ENCODE data around the gene MZB1.
"Not testable (repeated sequence)": the region's sequence is repeated elsewhere in the genome, so short reads cannot be mapped to it uniquely, and the experiment has no call there.

The MZB1 gene

DNA sequence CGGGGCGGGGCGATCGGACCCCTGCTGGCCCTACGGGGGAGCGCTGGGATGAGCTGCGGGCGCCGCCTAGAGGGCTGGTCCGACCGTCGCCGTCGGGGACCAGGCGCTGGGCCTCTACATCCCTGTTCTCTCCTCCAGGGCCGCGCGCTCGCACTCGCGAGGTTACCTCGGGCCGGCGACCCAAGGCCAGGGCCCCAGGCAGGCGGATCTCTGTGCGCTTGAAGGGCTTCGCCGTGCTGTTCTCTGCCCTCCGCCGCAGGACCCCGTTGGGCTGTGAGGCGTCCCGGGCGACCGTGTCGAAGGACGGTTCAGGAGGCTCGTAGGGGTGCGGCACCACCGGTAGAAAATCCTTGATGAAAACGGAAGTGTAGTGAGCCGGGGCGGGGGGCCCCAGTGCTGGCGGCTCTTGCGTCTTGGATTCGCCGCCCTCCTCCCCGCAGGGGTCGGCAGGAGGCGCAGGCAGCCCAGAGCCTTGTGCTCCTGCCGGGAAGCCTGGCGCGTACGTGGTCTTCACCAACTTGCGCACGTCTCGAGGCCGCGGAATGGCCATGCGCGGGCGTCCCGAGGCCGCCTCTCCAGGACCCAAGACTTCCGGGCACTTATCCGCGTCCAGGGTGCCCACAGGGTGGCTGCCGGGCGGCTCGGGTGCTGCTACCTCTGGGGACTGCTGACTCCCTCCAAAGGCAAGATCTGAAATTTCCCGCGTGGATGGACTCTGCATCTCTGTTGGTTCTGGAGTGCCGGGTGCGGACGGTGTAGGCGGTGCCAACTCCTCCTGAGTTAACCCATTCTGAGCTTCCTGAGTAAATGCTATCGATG lies 3.2 kb upstream of the MZB1 start:
- peak overlapping the region; percentile 43 for H3K4me3 ChIP-seq (ENCODE audit: low read depth, low read length)

DNA sequence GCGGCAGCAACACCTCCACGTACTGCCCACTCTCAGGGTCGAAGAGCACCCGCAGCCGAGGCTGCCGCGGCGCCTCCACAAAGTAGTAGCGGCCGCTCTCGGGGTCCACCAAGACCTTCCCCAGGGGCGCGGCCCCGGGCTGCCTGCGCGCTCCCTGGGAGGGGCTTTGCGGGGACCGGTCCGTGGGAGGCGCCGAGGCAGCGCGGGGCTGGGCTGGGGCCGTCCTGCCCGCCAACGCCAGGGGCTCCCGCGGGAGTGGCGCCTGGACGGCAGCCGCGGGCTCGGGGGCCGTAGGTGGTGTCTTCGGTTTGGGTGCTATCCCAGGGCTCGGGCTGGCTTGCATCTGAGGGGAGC lies 2.6 kb upstream of the MZB1 start:
- peak overlapping the region; percentile 43 for H3K4me3 ChIP-seq (ENCODE audit: low read depth, low read length)

DNA sequence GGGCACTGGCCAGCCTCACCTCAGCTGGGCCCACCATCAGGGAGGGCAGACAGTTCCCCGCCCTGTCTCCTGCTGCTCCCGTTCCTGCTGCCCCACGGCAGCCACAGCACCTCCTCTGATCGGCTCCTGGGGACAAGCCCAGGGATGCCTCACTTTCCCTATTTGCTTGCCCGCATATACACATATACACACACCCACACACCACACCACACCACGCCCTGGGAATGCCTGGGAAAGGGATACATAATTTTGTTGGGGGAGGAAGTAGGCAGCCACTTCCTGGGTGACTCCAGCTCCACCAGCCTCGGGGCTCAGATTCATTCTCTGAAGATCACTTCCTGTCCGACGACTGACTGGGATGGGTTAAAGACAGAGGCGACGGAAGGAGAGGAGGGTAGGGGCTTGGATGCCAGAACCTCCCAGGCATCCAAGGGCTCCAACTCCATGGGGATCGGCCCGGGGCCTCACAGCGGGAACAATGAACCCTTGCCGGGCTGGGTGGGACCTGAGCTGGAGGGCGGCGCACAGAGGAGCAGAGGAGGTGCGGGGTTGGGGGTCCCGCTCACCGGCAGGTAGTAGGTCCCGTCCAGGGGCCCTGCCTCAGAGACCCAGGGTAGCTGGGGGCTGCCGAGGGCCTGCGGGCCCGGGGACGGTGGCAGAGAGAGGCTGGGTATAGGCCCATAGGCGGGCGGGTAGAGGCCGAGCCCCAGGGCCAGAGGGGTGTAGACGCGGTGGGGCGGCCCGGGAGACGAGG lies 2.0 kb upstream of the MZB1 start:
- peak overlapping the region; percentile 43 for H3K4me3 ChIP-seq (ENCODE audit: low read depth, low read length)

DNA sequence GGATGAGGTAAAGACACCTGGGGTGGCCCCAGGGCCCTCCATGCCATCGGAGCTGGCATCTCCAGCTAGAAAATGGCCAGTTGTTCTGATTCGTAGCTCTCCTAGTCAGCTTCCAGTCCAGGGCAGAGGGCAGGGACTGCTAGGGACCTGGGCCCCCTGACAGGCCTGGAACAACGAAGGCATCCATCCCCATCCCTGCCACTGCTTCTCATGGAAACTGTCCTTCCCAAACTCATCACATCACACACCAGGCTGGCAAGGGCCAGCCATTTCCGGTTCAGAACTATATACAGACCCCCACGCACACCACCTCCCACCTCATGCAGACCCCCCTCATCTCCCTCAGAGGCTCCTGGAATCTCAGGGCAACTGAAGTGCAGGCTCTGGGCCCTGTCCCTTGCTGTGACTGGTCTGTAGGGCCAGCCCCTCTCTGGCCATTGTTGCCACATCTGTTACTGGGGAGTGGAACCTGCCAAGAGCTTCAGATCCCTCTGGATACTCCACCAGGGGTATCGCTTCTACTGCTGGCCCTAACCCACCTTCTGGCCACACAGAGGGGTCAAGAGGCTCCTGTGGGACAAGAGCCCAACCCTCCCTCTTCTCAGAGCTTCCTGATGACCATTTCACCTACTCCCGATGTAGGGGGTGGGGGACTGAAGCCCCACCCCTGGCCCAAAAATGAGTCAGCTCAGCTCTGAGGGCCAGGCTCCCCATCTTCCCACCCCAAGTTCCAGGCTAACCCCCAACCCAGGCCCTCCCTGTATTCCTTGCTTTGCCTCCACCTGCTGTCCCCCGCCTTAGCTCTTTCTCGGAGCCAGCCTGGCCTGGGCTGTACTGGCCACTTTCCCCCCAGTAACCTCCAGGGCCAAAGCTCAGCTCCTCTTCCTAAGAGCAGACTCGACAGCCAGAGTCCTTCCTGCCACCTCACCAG lies 1.2 kb upstream of the MZB1 start:
- H3K4me3 ChIP-seq (ENCODE audit: low read depth, low read length): no peak overlapping the region

DNA sequence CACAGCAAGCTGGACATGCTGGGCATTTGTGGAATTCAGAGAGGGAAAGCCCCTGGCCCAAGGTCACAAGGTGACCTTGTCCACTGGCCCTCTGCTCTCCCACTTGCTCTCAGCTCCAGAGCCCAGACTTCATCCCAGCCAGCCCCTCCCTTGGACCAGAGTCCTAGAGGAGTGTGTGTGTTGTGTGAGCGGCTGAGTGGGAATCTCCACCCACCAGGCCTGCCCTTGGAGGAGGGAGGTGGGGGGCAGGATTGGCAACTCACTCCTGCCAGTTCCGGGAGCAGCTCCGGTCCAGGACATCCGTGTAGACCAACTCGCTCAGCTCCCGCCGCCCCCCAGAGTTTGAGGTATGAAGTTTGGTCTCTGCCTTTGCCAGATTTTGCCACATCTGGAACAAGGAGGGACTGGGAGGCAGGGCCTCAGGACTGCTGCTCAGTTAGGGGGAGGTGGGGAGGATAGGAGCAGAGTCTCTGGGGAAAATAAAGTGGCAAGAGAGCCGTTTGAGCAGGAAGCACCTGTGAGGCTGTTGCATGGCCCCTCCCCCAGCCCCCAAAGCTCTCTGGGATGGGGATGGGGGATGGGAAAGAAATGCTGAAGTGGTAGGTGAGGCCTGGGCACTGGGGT lies 1.4 kb downstream of the MZB1 start:
- no peak overlapping the region for H3K4me3 ChIP-seq (ENCODE audit: low read depth, low read length)

DNA sequence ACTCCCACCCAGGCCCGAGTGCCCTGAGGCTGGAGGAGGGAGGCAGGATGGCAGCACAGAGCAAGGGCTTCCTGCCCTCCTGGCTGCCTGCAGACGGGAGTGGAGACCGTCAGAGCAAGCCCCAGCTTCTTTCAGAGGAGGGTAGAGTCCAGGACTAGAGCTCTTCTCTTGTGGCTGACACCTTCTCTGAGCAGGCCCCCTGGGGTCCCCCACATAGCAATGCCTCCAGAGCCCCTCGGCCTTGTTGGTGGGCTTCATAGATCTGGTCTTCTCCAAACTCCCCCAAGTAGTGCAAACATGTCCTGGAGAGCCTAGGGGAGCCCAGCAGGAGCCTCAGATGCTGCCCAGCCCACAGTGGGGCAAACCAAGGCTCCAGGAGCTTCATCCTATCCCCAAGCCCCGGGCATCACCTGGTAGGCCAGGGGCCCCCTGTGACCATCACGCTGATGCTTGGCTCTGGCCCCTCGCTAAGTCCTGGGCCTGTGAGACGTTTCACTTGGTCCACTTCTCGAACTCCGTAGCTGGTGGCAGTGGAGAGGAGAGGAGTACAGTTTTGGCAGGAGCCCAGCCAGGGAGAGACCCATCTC lies 2.0 kb downstream of the MZB1 start:
- no peak overlapping the region for H3K4me3 ChIP-seq (ENCODE audit: low read depth, low read length)

DNA sequence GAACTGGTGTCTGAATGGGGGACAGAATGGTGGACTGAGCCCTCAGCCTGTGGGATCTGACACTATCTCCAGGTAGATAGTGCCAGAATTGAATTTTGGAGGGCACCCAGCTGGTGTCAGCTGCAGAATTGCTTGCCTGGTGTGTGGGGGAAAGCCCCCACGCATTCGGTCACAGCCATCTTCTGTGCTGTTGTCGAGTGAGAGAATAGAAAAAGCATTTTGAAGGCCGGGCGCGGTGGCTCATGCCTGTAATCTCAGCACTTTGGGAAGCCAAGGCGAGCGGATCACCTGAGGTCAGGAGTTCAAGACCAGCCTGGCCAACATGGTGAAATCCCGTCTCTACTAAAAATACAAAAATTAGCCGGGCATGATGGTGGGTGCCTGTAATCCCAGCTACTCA lies 2.8 kb downstream of the MZB1 start:
- not testable (repeated sequence) for H3K4me3 ChIP-seq (ENCODE audit: low read depth, low read length)

DNA sequence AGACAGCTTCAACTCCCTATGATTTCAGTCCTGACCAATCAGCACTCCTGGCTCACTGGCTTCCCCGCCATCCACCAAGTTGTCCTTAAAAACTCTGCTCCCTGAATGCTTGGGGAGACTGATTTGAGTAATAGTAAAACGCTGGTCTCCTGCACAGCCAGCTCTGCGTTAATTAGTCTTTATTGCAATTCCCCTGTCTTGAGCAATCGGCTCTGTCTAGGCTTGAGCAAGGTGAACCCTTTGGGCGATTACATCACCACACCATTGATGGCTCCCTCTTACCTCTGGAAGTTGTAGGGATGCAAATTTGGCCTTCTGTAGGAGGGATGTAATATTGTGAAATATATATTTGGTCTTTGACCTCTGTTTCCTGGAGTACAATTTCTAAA lies 3.7 kb downstream of the MZB1 start:
- H3K4me3 ChIP-seq (ENCODE audit: low read depth, low read length): no peak overlapping the region

DNA sequence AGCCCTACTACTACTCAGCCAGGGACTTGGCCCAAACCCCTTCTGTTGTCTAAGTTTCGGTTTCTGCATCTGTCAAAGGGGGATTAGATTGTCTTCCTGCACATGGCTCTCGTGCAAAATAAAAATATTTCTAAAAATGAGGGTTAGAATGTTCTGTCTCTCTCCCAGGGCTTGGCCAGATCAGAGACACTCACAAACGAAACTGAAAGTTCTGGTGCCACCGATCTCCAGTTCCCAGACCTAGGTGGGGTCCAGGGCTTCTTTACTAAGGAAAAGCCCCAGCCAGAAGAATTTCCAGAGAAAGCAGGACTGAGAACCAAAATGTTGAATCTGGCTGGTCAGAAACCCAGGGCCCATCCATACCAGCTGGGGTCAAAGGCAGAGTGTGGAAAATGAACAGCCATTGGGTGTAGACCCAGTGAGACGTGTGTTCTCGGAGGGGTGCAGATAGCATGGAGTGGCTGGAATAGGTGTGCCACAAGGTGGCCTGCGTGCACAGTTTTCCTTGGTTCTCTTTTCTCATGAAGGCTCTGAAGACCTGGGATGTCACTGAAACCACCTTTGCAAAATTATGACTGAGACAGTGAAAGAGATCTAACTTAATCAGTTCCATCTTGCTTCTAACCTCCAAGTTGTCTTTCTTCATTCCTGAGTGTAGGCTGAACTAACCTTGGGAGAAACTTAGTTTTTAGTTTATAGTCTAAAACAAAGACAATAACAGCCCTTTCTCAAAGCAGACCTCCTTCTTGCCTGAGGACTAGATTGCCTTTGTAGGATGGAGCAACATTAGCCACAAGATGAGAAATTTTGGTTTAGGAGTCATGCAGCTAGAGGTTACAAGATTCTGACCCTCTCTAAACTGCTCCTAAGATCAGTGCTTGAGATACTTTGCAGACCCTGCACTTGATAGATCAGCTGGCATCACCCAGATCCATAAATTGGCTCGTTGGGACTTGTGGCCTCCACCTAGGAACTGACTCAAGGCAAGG lies 4.4 kb downstream of the MZB1 start:
- no peak overlapping the region for H3K4me3 ChIP-seq (ENCODE audit: low read depth, low read length)

DNA sequence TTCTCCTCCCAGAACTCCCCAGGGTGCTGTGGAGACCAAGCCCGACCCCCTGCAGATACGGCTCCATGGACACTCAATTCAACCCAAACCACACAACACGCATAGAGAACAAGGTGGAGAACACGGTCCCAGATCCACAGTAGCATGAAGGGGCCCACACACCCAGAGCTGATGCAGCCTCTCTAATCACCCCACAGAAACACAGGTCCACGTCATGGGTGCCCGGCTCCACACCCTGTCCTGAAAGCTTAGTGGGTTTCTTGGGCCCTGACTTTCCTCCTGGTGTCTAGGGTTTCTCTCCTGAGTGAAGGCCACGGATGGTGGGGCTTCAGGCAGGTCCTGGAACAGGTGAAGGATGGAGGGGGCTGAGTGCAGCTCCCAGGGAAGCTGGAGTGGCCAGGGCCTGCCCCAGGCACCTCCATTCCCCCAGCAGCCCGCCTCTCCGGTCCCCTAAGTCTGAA lies 5.1 kb downstream of the MZB1 start:
- H3K4me3 ChIP-seq (ENCODE audit: low read depth, low read length): no peak overlapping the region

DNA sequence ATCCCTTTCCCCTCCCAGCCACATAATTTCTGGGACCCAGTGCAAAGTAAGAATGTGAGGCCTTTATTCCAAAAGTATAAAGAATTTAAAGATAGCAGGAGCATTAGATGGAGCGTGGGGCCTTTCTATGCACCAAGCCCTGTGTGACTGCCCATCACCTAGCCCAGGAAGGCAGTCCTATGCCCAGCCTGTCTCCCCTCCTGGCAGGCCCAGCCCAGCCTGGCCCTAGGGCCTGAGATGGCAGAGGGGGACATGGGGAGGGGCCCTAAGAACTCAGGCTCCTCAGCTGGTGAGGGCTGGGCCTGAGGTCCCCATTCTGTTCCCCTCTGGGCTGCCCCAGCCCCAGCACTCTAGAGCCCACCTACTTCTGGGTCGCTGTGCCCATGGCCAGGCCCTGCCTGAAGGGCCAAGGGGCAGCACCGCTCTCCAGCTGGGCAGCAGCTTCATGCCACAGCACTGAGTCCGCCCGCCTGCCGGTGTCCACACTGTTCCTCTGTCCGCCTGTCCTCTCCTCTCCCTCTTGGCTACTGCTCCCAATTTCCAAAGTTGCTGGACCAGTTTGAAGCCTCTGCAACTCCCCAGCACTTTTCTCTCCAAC lies 5.6 kb downstream of the MZB1 start:
- no peak overlapping the region for H3K4me3 ChIP-seq (ENCODE audit: low read depth, low read length)

DNA sequence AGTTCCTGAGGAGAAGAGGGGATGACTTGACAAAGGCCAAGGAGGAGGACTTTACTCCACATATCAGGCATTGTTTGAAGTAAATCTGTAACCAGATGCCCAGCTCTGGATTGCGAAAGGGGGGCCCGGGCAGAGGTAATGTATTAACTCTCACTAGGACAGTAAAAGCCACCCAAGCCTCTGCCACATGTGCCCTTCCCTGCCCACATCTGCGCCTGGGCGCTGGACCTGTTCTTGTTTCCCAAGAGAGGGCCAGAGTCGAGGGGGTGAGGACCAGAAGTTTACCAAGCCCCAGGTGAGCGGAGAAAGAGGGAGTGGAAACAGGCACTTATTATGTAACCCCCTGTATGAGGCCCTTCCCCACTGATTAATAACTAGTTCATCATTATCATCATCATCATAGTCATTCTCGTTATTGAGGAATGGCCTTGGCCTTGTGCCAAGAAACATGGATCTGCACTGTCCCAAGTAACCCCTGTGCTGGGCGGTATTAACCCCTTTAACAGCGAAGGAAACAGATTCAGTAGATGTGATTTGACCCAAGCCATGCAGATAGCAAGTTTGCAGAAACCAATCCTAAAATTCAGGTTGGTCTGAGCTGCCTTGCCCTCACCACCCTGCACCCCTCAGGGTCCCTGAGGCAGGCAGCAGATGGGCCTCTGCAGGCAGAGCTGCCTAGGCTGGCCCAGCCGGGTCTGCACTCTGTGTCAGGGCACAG lies 6.3 kb downstream of the MZB1 start, which contains the start of gene SLC23A1:
Gene SLC23A1, minus strand, starts transcription at position 23 of the 718 bp plus-strand sequence. CDS start 44 bp downstream, outside the sequence.
- no peak within 1 kb of the TSS for H3K4me3 ChIP-seq (ENCODE audit: low read depth, low read length)

DNA sequence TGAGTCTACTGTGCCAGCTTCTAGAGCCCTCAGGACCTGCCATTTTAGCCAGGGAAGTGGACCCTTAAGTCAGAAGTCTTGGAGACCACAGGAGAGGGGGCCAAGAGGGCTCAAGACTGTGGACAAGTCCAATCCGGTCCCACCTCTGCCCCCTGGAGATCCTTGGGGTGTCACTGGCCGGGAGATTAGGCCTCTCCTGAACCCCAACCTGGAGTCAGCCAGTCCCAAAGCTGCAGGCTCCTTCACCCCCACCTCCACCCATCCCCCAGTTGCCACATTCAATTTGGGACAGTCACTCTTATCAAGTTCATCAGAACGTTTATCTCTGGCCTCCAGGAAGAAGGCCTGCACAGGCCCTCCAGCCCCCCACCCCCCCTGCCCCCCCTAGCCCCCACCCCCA lies 6.9 kb downstream of the MZB1 start:
- H3K4me3 ChIP-seq (ENCODE audit: low read depth, low read length): no peak overlapping the region

DNA sequence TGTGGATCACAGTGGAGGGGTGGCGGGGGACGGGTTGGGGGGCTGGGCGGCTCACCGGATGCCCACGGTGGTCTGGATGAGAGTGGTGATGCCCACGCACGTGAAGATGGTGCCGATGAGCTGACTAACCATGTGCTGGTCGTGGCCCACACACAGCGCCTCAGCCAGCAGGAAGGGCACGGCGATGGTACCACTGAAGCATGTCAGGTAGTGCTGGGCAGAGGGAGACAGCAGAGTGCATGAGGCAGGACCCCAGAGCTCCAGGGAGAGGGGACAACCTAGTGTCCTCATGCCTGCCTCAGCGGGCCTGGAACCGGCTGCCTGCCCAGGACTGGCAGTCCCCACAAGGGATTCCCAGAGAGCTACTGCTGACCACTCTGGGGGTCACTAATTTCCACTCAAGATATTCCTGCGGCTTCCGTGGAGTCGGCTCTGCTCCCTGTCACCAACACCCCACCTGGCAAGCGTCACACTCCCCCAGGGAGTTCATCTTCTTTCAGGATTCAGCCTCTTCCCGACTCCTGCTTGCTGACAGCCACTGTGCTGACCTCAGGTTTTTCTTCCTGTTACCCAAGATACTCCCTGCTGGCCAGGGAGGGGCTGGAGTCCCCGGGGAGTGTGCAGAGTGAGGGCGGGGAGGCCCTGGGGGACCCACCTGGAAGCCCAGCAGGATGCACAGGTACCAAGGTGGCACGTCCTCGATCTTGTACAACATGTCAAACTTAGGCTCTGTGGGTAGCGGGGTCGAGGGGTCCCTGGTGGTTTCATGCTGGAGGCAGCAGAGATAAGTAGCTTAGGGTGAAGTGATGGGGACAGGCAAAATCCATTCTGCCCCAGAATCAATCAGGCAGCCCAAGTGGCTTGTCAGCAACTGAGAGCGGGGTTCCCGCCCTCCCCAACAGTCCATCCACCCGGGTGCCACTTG lies 7.6 kb downstream of the MZB1 start:
- H3K4me3 ChIP-seq (ENCODE audit: low read depth, low read length): no peak overlapping the region

DNA sequence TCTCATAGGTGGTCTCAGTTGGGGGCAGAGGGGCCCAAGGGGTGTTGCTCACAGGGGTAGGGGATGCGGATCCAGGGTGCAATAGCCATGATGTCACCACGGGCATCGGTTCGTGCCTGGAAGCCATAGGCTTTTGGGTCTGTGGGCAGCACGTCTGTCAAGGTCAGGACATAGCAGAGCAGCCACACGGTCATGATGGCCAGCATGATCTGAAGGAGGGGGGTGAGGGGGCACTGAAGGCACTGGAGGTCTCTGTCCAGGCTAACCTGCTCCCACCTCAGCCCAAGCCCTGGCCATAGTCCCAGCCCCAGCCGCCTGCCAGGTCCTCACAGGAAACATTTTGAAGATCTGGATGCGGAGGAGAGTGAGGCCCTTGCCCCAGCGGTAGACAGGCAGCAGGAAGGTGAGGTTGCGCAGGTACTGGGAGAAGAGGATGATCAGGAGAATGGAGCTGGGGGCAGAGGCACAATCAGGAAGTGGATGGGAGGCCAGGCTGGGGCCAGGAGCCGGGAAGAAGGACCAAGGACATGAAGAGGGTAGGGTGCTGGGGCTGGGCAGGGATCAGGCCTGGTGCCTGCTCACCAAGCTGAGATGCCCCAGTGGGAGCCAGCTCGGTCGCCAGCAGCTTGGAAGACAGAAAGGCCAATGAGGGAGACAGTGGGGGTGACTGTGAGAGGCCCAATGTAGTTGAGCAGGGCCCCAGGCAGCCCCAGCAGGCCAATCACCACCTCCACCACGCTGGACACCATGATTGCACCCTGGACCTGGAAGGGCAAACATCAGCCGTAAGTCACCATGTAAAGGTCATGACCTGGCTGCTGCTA lies 9.9 kb downstream of the MZB1 start:
- no peak overlapping the region for H3K4me3 ChIP-seq (ENCODE audit: low read depth, low read length)

DNA sequence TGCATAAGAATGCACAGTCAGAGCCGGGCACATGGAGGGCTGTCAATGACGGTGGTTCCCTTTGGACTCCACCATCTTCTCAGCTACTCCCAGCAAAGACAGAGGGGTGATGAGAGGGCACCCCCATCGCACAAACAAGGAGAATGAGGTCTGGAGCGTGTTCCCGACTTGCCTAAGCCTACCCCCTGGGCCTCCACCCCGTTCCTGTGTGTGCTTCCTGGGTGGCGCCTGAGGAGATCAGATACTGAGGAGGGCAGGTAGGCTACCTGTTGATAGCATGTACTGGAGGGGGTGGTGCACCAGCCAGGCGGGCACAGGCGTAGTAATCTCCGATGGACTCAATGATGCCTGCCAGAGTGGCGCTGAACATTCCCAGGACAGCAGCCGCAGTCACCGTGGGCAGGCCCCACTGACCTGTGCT lies 10.8 kb downstream of the MZB1 start:
- no peak overlapping the region for H3K4me3 ChIP-seq (ENCODE audit: low read depth, low read length)

Data from iPS-11a (cell line).